A549 (cell line): ENCODE results near the gene YIPF1. TPM values are rescaled to one million over a fixed set of nuclear protein-coding genes. Genes with fewer than 3 reads are reported as not detected.
"Not testable (repeated sequence)": the region's sequence is repeated elsewhere in the genome, so short reads cannot be mapped to it uniquely, and the experiment has no call there.

ENCODE experiments used
- ATAC-seq, 2 experiments: fragments of 200-7000 bp in 1 of 2; fragments of >200 bp in 1 of 2; cut with Nextera tagmentation in 1 of 2; cut with Tn5 transposase in 1 of 2; 3 replicates each; pipeline versions ENCODE4 v1.8.0 to v1.9.1; 2018 to 2020; ENCODE audit warnings: mild to moderate bottlenecking in 1 of 2, moderate library complexity in 1 of 2
- CTCF ChIA-PET: fragments of 300-600 bp; sonication (Branson Sonifier 250); formaldehyde crosslinking; extraction: SDS; loops from one replicate; lab custom pipeline; 2021; ENCODE audit warnings: antibody characterized with exemption, inconsistent platforms; lab: Yijun Ruan, JAX
- POLR2A ChIA-PET: fragments of 350-600 bp; formaldehyde crosslinking; extraction: SDS; loops from one replicate; lab custom pipeline; 2021; ENCODE audit warnings: antibody characterized with exemption, inconsistent platforms; lab: Yijun Ruan, JAX
- DNase-seq, 2 experiments: peaks; one replicate each; pipeline versions ENCODE4 v3.0.0 to v3.0.0-alpha.2; 2011 to 2016; ENCODE audit warnings: low read depth in 1 of 2, low spot score in 1 of 2
- FAIRE-seq: peaks from 2 replicates; lab custom pipeline; 2011; peaks lifted over from hg19 to GRCh38; lab: Jason Lieb, UNC
- H3K27ac ChIP-seq, 2 experiments: fragments of >200 bp; sonication (Bioruptor Twin); formaldehyde crosslinking; 3 replicates each; pipeline ENCODE4 v1.5.1; 2016 to 2017
- H3K4me1 ChIP-seq: fragments of >200 bp; sonication (Bioruptor Twin); formaldehyde crosslinking; 3 replicates; pipeline ENCODE4 v1.6.1; 2016
- H3K4me2 ChIP-seq: fragments of >200 bp; sonication (Bioruptor Twin); formaldehyde crosslinking; 3 replicates; pipeline ENCODE4 v1.6.1; 2016
- H3K4me3 ChIP-seq: fragments of >200 bp; sonication (Bioruptor Twin); formaldehyde crosslinking; 3 replicates; pipeline ENCODE4 v1.5.1; 2016
- H3K9me3 ChIP-seq: fragments of >200 bp; sonication (Bioruptor Twin); formaldehyde crosslinking; 3 replicates; pipeline ENCODE4 v1.6.1; 2016
- ATOH8 ChIP-seq: fragments of 250-450 bp; sonication (Bioruptor Pico); IDR thresholded peaks from 2 replicates; pipeline ENCODE4 v1.5.0; 2020; ENCODE audit warnings: low read depth, mild to moderate bottlenecking, moderate library complexity
- CBX8 ChIP-seq: fragments of 200-600 bp; sonication (generic); IDR thresholded peaks from 2 replicates; pipeline ENCODE4 v1.6.1; 2016
- ELK1 ChIP-seq: fragments of 150-350 bp; IDR thresholded peaks from 2 replicates; pipeline ENCODE4 v1.6.1; 2014; ENCODE audit warnings: low read depth, mild to moderate bottlenecking, low read length
- EP300 ChIP-seq, 2 experiments: fragments of >200 bp; sonication (Bioruptor Twin); formaldehyde crosslinking; IDR thresholded peaks; 2 replicates in 1 of 2; 3 replicates in 1 of 2; pipeline ENCODE4 v1.6.1; 2016 to 2017
- ESRRA ChIP-seq: fragments of 150-350 bp; IDR thresholded peaks from 2 replicates; pipeline ENCODE4 v1.6.1; 2014; ENCODE audit warnings: mild to moderate bottlenecking, low read length, borderline replicate concordance
- FOSL2 ChIP-seq, 2 experiments: fragments of 450-650 bp in 1 of 2; fragments of >200 bp in 1 of 2; sonication (Bioruptor Twin) in 1 of 2; formaldehyde crosslinking; IDR thresholded peaks; 2 replicates each; pipeline versions ENCODE4 v1.5.0 to v1.6.1; 2016 to 2020; ENCODE audit warnings: mild to moderate bottlenecking in 1 of 2, moderate library complexity in 1 of 2
- HOXA7 ChIP-seq: fragments of 250-450 bp; sonication (Bioruptor Pico); IDR thresholded peaks from 2 replicates; pipeline ENCODE4 v1.5.0; 2020; ENCODE audit warnings: mild to moderate bottlenecking, moderate library complexity
- JUN ChIP-seq, 2 experiments: fragments of >200 bp; sonication (Bioruptor Twin); formaldehyde crosslinking; IDR thresholded peaks; 2 replicates in 1 of 2; 3 replicates in 1 of 2; pipeline ENCODE4 v1.6.1; 2016 to 2017
- KDM5A ChIP-seq: fragments of 200-600 bp; sonication (generic); IDR thresholded peaks from 2 replicates; pipeline ENCODE4 v1.6.1; 2016; ENCODE audit warnings: antibody characterized with exemption, mild to moderate bottlenecking
- MYC ChIP-seq: IDR thresholded peaks from 2 replicates; pipeline ENCODE4 v1.6.1; 2012; ENCODE audit warnings: mild to moderate bottlenecking, inconsistent platforms, low read length, improper control_type of control experiment, borderline replicate concordance
- NPAS2 ChIP-seq: fragments of 250-450 bp; sonication (Bioruptor Pico); IDR thresholded peaks from 2 replicates; pipeline ENCODE4 v1.8.0; 2022; ENCODE audit warnings: mild to moderate bottlenecking, moderate library complexity, borderline replicate concordance
- NR3C1 ChIP-seq: fragments of >200 bp; sonication (Bioruptor Twin); formaldehyde crosslinking; IDR thresholded peaks from 3 replicates; pipeline ENCODE4 v1.6.1; 2017
- POLR2A ChIP-seq: IDR thresholded peaks from 2 replicates; pipeline ENCODE4 v1.6.1; 2012; ENCODE audit warnings: mild to moderate bottlenecking, low read length
- REST ChIP-seq: fragments of 200-600 bp; sonication (generic); IDR thresholded peaks from 2 replicates; pipeline ENCODE4 v1.6.1; 2016; ENCODE audit warnings: antibody characterized with exemption, mild to moderate bottlenecking, moderate library complexity
- RFX5 ChIP-seq: fragments of 450-650 bp; IDR thresholded peaks from 2 replicates; pipeline ENCODE4 v1.7.1; 2014; ENCODE audit warnings: antibody characterized with exemption, mild to moderate bottlenecking, moderate library complexity
- RNF2 ChIP-seq: fragments of 200-600 bp; sonication (generic); IDR thresholded peaks from 2 replicates; pipeline ENCODE4 v1.6.1; 2016; ENCODE audit warnings: low read depth, mild to moderate bottlenecking, antibody characterized with exemption, moderate library complexity, borderline replicate concordance
- ZC3H11A ChIP-seq: fragments of 450-650 bp; IDR thresholded peaks from 2 replicates; pipeline ENCODE4 v1.6.1; 2014; ENCODE audit warnings: antibody characterized with exemption, mild to moderate bottlenecking
- ZNF302 ChIP-seq: fragments of 250-450 bp; sonication (Bioruptor Pico); IDR thresholded peaks from 2 replicates; pipeline ENCODE4 v1.9.0; 2021; ENCODE audit warnings: inconsistent platforms, mild to moderate bottlenecking, moderate library complexity
- ZSCAN20 ChIP-seq: fragments of 250-450 bp; sonication (Bioruptor Pico); IDR thresholded peaks from 2 replicates; pipeline ENCODE4 v1.8.0; 2022; ENCODE audit warnings: mild to moderate bottlenecking, moderate library complexity
- WGBS: methylation state at CpG from one replicate; pipeline ENCODE4 v1.1.6; 2017; ENCODE audit errors: missing lambda C conversion rate; 5-methylcytosine and 5-hydroxymethylcytosine counted together
- polyA plus RNA-seq, 4 experiments: library from polyadenylated mRNA; depleted of rRNA in 3 of 4; stranded (reverse); fragments of >200 nt; fragmentation: RNase III in 1 of 4; extraction: RNeasy Plus Mini Kit Qiagen cat#74134 plus additional on column Dnase treatment in 1 of 4; gene quantifications; 2 replicates in 3 of 4; 3 replicates in 1 of 4; pipeline ENCODE4 v1.2.3, GENCODE V29; 2011 to 2017
- TF ChIP-seq, protein P1 (sequence below): fragments of 450-650 bp; IDR thresholded peaks from 2 replicates; pipeline ENCODE4 v1.6.1; 2014; ENCODE audit warnings: antibody characterized with exemption

The YIPF1 gene
- polyA plus RNA-seq, 2 of the 4 experiments (the other 2 are of a cell fraction), result 15.4 to 30.1 TPM

- TF ChIP-seq FOSL2 (IDR thresholded peaks at IDR 0.05) (no peak), FOSL2 (CRISPR knock-in tag; IDR thresholded peaks at IDR 0.05) (no peak), ATOH8 (CRISPR knock-in tag) (no peak), ESRRA (no peak)
Observed at GRCh38 chr1:53891018-53891417, 1.4 kb upstream of the YIPF1 start (continued).

DNA sequence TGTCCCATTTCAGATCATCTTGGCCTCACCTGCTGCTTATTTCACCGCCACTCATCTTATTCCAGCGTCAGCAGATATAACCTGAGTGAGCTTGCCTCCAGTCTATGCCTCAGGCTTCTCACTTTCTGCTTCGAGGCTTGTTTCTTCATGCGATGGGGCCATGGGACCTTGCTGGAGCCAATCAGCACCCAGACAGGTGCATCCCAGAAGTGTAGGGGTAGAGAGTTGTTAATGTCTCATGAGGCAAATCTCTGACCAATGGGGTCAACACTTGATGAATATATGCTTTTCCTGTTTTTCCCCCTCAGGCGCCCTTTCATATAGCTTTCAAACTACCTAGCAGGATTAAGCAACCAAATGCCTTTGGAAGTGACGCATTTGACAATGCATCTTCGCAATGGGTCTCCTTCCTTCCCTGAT, 935 bp upstream of the YIPF1 start:
- FAIRE-seq, result no peak
- peak overlapping the region; percentile 81 to 92; a peak in 4 of 6 replicates for H3K27ac ChIP-seq
- TF ChIP-seq NR3C1 (no peak), CBX8 (no peak), REST (no peak), RNF2 (no peak), MYC (no peak)
- WGBS, result 84% methylated on average over 7 of the region's 7 CpGs
- H3K4me1 ChIP-seq, result no peaks in the 10 kb centered on the region
- POLR2A ChIA-PET, result interaction anchor here (2.2 kb wide), 1 partner anchor 55 kb away, joined by 12 read pairs; the partner anchor contains the start of genes IFT25 and LRRC42
- ATAC-seq, result peak in 1 of 2 experiments; percentile 5; a peak in 1 of 6 replicates
- H3K9me3 ChIP-seq, result no peaks in the 10 kb centered on the region
- peak overlapping the region; percentile 87; the same call in 2 of the 3 replicates for H3K4me3 ChIP-seq
- peak overlapping the region; percentile 88 for H3K4me2 ChIP-seq
- CTCF ChIA-PET, result no interaction called here
- no peak for DNase-seq

GRCh38 chr1:53888681-53889080, 916 bp downstream of the YIPF1 start:
- Histone ChIP-seq H3K27ac (no peak overlapping the region), H3K9me3 (no peaks in the 10 kb centered on the region), H3K4me1 (no peaks in the 10 kb centered on the region), H3K4me2 (peak overlapping the region; percentile 88), H3K4me3 (peak overlapping the region; percentile 87; the same call in 2 of the 3 replicates)
- TF ChIP-seq JUN (IDR thresholded peaks at IDR 0.05) (no peak), ZC3H11A (no peak), POLR2A (no peak), ZSCAN20 (CRISPR knock-in tag) (no peak), ELK1 (no peak), RFX5 (no peak), NPAS2 (CRISPR knock-in tag) (no peak), HOXA7 (CRISPR knock-in tag) (no peak), ZNF302 (no peak), EP300 (IDR thresholded peaks at IDR 0.05) (no peak), KDM5A (no peak)
- TF ChIP-seq, protein P1, sequence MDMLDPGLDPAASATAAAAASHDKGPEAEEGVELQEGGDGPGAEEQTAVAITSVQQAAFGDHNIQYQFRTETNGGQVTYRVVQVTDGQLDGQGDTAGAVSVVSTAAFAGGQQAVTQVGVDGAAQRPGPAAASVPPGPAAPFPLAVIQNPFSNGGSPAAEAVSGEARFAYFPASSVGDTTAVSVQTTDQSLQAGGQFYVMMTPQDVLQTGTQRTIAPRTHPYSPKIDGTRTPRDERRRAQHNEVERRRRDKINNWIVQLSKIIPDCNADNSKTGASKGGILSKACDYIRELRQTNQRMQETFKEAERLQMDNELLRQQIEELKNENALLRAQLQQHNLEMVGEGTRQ, result no peak
- DNase-seq (no peak), ATAC-seq (no peak), FAIRE-seq (no peak)
- WGBS, result 62% methylated on average over 2 of the region's 2 CpGs
- CTCF ChIA-PET, result interaction anchor here (0.6 to 1.0 kb wide), 2 partner anchors 10 to 71 kb away, joined by 3 to 5 read pairs; no protein-coding TSS in a partner anchor
- POLR2A ChIA-PET, result interaction anchor here (2.2 kb wide), 1 partner anchor 57 kb away, joined by 12 read pairs; the partner anchor contains the start of genes IFT25 and LRRC42

DNA sequence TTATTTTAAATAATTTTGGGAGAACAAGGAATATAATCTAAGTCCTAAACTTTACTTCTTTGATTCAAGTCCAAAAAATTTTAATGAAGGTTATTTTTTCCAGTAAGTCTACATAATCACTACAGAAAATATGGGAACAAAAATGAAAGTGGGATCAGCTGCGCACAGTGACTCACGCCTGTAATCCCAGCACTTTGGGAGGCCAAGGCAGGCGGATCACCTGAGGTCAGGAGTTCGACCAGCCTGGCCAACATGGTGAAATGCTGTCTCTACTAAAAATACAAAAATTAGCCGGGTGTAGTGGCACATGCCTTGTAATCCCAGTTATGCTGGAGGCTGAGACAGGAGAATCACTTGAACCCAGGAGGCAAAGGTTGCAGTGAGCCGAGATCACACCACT, 6.0 kb downstream of the YIPF1 start:
- ATAC-seq, H3K4me1 ChIP-seq, H3K4me3 ChIP-seq, H3K9me3 ChIP-seq, POLR2A ChIA-PET, DNase-seq, FAIRE-seq, H3K4me2 ChIP-seq, H3K27ac ChIP-seq: not testable (repeated sequence)
- CTCF ChIA-PET, result interaction anchor here (0.9 to 1.9 kb wide), 3 partner anchors 22 to 76 kb away, joined by 4 to 11 read pairs (median 5); no protein-coding TSS in a partner anchor
- 81% methylated on average over 6 of the region's 6 CpGs for WGBS

- ATAC-seq, H3K9me3 ChIP-seq, H3K4me1 ChIP-seq, H3K4me2 ChIP-seq, DNase-seq, H3K4me3 ChIP-seq, POLR2A ChIA-PET, FAIRE-seq, H3K27ac ChIP-seq: not testable (repeated sequence)
- 86% methylated on average over 2 of the region's 2 CpGs for whole genome bisulfite sequencing
- CTCF ChIA-PET, result interaction anchor here (1.6 to 1.9 kb wide), 2 partner anchors 68 to 78 kb away, joined by 5 to 11 read pairs; no protein-coding TSS in a partner anchor
Observed at GRCh38 chr1:53881853-53882252, 7.7 kb downstream of the YIPF1 start.
